ENCODE measurements around the gene SLC35E1.
A peak's percentile ranks its signal among the peaks of the same experiment; 100 is the strongest.
"Not testable (repeated sequence)": the region's sequence is repeated elsewhere in the genome, so short reads cannot be mapped to it uniquely, and the experiment has no call there.

Gene SLC35E1

GRCh38 chr19:16581971-16582343 lies 9.7 kb upstream of the SLC35E1 start:
- no peak for DNase-seq (ENCODE audit: low read depth in 2 of 2)

GRCh38 chr19:16581145-16581970 lies 9.1 kb upstream of the SLC35E1 start:
- DNase-seq (ENCODE audit: low read depth in 2 of 2) = no peak

- DNase-seq (ENCODE audit: low read depth in 2 of 2) = no peak
Measured at GRCh38 chr19:16579381-16579780, 7.2 kb upstream of the SLC35E1 start.

GRCh38 chr19:16577531-16577985 lies 5.3 kb upstream of the SLC35E1 start:
- DNase-seq (ENCODE audit: low read depth in 2 of 2) = no peak

GRCh38 chr19:16576690-16577530 lies 4.7 kb upstream of the SLC35E1 start:
- no peak for DNase-seq (ENCODE audit: low read depth in 2 of 2)

- no peak for DNase-seq (ENCODE audit: low read depth in 2 of 2)
Measured at GRCh38 chr19:16575861-16576689, 3.9 kb upstream of the SLC35E1 start.

- no peak for DNase-seq (ENCODE audit: low read depth in 2 of 2)
Measured at GRCh38 chr19:16575282-16575681, 3.1 kb upstream of the SLC35E1 start.

- no peak for DNase-seq (ENCODE audit: low read depth in 2 of 2)
Measured at GRCh38 chr19:16573925-16574324, 1.7 kb upstream of the SLC35E1 start.

GRCh38 chr19:16573296-16573695 lies 1.1 kb upstream of the SLC35E1 start:
- no peak for DNase-seq (ENCODE audit: low read depth in 2 of 2)

GRCh38 chr19:16571822-16572331 lies 338 bp downstream of the SLC35E1 start:
- no peak for DNase-seq (ENCODE audit: low read depth in 2 of 2)

GRCh38 chr19:16571283-16571682 lies 932 bp downstream of the SLC35E1 start:
- no peak for DNase-seq (ENCODE audit: low read depth in 2 of 2)

- no peak for DNase-seq (ENCODE audit: low read depth in 2 of 2)
Measured at GRCh38 chr19:16569609-16570320, 2.5 kb downstream of the SLC35E1 start.

- no peak for DNase-seq (ENCODE audit: low read depth in 2 of 2)
Measured at GRCh38 chr19:16566702-16567101, 5.5 kb downstream of the SLC35E1 start.

- DNase-seq (ENCODE audit: low read depth in 2 of 2) = peak in 1 of 2 donors; percentile 52
Measured at GRCh38 chr19:16566161-16566560, 6.1 kb downstream of the SLC35E1 start.

GRCh38 chr19:16564842-16565241 lies 7.4 kb downstream of the SLC35E1 start:
- no peak for DNase-seq (ENCODE audit: low read depth in 2 of 2)

- no peak for DNase-seq (ENCODE audit: low read depth in 2 of 2)
Measured at GRCh38 chr19:16562608-16563025, 9.6 kb downstream of the SLC35E1 start.

GRCh38 chr19:16561382-16561781 lies 10.8 kb downstream of the SLC35E1 start:
- no peak for DNase-seq (ENCODE audit: low read depth in 2 of 2)

GRCh38 chr19:16559780-16560276 lies 12.4 kb downstream of the SLC35E1 start:
- DNase-seq (ENCODE audit: low read depth in 2 of 2) = no peak

GRCh38 chr19:16554776-16555175 lies 17.4 kb downstream of the SLC35E1 start:
- DNase-seq (ENCODE audit: low read depth in 2 of 2) = no peak

GRCh38 chr19:16551902-16552301 lies 20.3 kb downstream of the SLC35E1 start:
- DNase-seq (ENCODE audit: low read depth in 2 of 2) = not testable (repeated sequence)

- DNase-seq (ENCODE audit: low read depth in 2 of 2) = no peak
Measured at GRCh38 chr19:16548956-16549355, 23.3 kb downstream of the SLC35E1 start.
